Effector CD8-positive, alpha-beta T cell (primary cell): ENCODE results near the gene HMX1.

Experiments
- DNase-seq: peaks from one replicate; lab custom pipeline; 2025; lab: John Stamatoyannopoulos, UW

Gene HMX1

DNA sequence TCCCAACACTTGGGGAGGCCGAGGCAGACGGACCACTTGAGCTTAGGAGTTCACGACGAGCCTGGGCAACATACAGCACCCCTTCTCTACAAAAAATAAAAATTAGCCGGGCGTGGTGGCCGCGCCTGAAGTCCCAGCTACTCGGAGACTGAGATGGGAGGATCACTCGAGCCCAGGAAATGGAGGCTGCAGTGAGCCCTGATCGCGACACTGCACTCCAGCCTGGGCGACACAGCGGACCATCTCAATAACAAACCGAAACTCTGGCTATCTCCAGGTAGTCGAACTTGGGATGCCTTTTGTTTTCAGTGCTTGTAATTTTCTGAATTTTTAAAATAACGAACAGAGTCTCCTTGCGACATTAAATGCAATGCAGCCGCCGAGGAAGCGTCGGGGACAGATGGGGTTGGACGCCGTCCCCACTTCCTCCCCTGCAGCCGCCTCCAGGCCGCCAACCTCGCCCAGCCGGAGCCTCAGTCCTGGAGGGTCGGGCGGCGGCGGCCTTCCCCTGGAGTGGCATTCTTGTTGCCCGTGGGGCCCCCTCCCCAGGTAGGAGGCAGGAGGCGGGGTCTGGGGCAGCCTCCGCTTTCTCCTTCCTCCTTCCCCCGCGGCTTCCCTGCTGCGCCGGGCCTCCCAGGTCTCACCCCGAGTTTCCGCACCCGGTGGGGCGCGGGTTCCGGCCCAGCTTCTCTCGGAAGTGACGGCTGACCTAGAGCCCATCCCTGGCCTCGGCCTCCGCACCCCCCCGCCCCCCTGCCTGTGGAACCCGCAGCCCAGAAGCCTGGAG, 14.6 kb downstream of the HMX1 start:
- no peak for DNase-seq

- DNase-seq = no peak
Measured at GRCh38 chr4:8855818-8856245, 15.8 kb downstream of the HMX1 start.

GRCh38 chr4:8854931-8855330, 16.7 kb downstream of the HMX1 start:
- DNase-seq = no peak

DNA sequence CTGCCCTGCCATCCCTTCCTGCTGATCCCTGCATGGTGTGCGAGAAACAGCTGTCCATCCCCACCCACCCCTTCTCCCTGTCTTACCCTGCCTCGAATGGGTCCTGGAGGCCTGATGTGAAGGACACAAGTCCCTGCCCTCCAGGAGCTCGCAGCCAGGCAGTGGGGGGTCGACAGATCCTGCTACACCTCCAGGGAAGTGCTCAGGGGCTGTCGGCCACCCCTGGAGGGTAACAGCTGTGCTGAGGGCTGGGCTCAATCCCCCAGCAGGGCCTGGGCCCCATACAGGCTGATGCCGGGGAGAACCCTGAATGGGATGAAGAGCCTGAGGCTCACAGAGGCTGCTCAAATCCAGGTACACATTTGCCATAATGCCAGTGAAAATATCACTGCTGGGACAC, 17.6 kb downstream of the HMX1 start:
- DNase-seq = no peak

DNA sequence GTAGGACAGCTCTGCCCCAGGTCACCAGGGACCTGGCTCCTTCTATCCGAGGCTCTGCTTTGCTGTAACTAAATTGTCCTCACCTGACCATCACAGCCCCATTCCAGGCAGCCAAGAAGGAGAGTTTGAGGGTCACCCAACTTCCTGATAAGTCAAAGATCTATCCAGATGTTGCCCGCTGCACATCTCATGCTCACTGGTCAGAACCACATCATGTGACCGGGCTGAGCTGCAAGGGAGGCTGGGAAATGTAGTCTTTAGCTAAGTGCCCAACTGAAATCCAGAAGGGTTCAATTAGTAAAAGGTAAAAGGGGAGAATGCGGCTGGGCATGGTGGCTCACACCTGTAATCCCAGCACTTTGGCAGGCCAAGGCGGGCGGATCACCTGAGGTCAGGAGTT, 18.4 kb downstream of the HMX1 start:
- DNase-seq = no peak

GRCh38 chr4:8852118-8852704, 19.4 kb downstream of the HMX1 start:
- DNase-seq = no peak

DNA sequence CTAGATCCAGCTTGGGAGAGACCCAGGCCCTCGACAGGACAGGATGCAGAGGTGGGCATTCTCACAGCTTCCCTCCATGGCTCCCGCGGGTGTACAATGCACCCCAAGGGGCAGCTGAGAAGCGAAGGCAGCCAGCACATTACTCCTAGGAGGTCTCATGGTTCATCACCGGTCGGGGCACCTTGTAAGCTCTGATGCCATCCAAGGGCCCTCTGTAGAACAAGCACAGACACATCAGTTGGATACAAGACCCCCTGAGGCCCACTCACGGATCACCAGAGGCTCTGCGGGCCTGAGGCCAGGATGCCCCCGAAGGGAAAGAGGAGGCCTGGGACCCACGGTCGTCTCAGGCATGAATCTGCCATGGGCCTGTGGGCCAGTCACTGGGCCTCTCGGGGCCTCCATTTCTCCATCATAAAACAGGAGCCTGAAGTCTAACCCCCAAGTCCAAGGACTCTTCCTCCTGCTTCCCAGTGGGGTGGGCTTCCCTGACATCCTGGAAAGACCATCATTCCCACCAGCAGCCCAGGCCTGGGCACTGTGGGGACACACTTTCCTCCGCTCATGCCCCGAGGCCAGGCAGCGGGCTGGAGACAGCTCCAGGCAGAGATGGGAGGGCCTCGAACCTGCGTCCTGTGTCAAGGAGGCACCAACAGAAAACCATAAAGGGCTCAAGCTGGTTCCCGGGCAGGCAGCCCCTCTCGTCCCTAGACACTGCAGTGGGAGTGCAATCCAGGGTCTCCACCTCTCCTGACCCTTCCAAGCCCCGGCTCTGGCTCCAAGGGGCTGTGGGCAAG, 20.1 kb downstream of the HMX1 start:
- DNase-seq = no peak

GRCh38 chr4:8850830-8851188, 20.8 kb downstream of the HMX1 start:
- no peak for DNase-seq

DNA sequence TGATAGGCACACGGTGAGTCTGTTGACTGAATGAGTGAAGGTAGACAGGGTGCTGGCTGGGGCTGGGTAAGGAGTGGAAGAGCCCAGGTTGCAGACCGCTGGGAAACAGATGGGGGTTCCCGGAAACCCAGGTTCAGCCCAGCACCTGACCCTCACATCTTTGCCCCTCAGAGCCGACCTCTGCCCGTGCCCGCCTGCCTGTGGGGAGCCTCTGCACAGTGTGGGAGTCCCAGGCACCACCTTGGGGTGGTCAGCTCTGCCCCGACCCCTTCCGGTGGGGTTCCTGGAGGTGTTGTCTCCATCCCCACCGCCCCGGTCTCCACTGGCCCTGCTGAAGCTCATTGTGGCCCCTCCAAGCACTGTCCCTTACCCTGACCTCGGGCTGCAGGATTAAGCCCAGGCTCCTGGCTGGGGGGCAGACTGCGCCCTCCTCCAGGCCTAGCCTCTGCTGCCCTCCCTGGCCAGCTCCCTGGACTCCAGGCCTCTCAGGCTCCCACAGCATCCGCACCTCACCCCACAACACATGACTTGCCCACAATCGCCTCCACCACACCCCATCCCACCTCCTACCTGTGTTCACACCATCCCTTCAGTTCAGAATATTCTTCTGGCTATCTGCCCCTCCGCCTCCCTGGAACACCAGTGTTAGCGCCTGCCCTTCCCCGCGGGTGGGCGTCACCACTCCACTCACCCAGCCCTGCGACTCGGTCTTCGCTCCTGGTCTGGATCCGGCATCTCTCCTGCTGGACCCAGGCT, 21.4 kb downstream of the HMX1 start:
- no peak for DNase-seq

DNA sequence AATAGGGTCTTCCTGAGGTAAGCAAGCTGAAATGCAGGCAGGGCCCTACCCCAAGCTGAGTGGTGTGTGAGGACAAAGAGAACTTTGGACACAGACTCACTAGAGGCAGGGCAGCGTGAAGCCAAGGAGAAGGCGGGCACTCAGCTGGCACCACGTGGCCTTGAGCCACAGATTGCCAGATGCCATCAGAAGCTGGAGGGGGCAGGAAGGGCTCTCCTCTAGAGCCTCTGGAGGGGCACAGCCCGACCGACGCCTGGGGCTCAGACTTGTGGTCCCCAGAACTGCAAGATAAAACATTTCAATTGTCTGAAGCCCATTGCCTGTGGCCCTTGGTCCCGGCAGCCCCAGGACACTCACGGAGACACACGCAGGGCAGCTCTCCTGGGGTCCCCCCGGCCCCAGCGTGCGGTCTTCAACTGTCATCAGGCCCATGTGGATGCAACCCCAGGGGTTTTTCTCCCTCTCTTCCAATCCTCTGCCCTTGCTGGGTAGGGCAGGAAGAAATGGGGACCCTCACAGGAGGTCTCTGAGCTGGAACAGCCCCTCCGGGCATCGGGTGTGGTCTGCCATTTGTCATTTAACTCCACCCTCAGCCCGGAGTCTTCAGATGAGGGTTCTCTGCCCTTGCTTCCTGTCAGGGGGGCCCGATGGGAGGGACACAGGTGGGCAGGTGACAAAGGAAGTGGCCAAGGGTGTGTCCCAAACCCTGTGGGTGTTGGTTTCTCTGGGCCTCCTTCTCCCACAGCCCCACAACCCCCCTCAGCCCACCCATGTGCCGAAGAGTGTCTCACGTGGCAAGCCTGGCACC, 22.2 kb downstream of the HMX1 start:
- DNase-seq = no peak

GRCh38 chr4:8848507-8849265, 23.0 kb downstream of the HMX1 start:
- DNase-seq = no peak

DNA sequence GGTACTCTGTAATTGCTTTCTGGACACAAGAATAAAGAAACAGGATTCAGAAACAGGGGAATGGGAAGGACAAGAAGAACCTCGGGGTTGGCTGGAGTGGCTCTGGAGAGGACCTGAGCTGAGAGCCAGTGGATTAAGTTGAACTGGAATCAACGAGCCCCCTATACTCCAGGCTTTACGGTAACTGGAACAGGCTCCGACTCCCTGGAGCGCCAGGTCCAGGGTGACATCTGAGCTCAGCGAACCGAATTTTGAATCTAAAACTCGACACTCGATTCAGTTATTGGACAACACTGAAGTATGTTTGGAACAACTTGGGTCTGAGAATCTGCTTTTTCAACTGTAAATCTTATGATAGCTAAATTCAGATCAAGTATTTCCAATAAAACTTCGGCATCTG, 23.9 kb downstream of the HMX1 start:
- no peak for DNase-seq

- no peak for DNase-seq
Measured at GRCh38 chr4:8847331-8847730, 24.3 kb downstream of the HMX1 start.

DNA sequence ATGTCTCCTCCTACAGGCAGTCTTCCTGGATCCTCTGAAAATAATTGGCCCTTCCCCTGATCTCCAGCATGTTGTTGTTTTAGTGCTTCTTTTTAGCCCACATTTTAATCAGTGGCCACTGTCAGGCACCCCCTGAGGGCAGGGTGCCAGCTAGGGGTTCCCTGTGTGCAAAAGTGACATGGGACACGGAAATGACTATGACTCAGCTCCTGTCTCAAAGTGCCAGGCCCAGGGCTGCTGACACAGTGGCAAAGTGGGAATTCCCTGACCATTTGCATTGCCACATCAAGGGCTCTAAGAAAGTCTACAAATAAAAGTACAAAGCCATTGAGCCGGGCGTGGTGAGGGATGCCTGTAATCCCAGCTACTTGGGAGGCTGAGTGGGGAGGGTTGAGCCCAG, 24.8 kb downstream of the HMX1 start:
- DNase-seq = no peak

DNA sequence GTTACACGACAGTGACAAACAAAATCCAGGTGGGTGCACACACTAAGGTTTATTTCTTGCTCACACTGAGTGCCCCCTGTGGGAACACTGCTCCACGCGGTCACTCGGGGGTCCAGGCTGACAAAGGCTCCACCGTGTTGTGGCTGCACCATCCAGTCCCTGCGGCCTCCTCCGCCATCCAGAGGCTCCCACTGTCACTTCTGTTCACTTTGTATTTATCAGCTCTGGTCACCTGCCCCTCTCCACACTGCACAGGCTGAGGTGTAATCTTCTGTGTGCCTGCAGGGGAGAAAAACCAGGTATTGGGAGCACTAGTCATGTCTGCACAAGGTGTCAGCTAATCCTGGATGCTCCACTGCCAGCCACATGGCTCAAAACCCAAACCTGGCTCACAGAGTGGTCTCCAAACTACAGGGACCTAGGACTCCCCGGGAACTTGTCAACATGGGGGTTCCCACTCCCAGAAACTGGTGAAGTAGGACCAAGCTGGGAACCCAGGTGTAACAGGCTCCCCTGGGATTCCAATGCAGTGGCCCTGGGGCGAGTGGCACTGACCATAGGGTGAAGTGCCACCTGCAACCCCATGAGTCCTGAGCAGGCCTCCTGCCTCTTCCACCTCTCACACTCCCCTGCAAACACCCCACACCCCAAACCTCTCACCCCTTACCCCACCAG, 25.5 kb downstream of the HMX1 start:
- DNase-seq = no peak

GRCh38 chr4:8844976-8845690, 26.5 kb downstream of the HMX1 start:
- no peak for DNase-seq

GRCh38 chr4:8843597-8843996, 28.0 kb downstream of the HMX1 start:
- DNase-seq = no peak

DNA sequence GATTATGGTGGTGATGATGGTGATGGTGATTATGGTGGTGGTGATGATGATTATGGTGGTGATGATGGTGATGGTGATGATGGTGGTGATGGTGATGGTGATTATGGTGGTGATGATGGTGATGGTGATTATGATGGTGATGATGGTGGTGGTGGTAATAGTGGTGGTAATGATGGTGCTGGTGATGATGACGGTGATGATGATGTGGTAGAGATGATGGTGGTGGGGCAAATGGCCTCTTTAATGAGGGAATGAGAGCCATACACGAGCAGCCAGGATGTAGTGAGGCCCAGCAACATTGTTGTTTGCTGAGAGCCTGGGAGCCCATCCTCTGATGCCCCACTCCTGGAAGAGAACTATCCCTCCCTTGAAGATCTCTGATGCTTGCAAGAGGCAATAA, 29.0 kb downstream of the HMX1 start:
- DNase-seq = no peak

- no peak for DNase-seq
Measured at GRCh38 chr4:8841678-8842268, 29.9 kb downstream of the HMX1 start.
